K562 (cell line): ENCODE data around the gene TUBB4B. TPM values are rescaled to one million over a fixed set of nuclear protein-coding genes. Genes with fewer than 3 reads are reported as not detected.

Experiments
- REST ChIP-seq, 2 experiments: fragments of 450-650 bp; formaldehyde crosslinking in 1 of 2; IDR thresholded peaks; 2 replicates each; pipeline versions ENCODE4 v1.4.0 to v1.6.1; 2014 to 2020; ENCODE audit warnings: mild to moderate bottlenecking in 2 of 2, borderline replicate concordance in 1 of 2, low read depth in 1 of 2
- UBTF ChIP-seq, 2 experiments: IDR thresholded peaks; 2 replicates each; pipeline ENCODE4 v1.6.1; 2012; ENCODE audit warnings: improper control_type of control experiment in 2 of 2, low read depth in 2 of 2, low read length in 2 of 2, borderline replicate concordance in 1 of 2
- ZBTB12 ChIP-seq: fragments of 250-450 bp; sonication (Bioruptor Pico); IDR thresholded peaks from 2 replicates; pipeline ENCODE4 v1.4.0; 2020
- ZNF318 ChIP-seq, 2 experiments: fragments of 450-650 bp; IDR thresholded peaks; 2 replicates each; pipeline ENCODE4 v1.6.1; 2016; ENCODE audit warnings: mild to moderate bottlenecking in 2 of 2, borderline replicate concordance in 1 of 2, low read depth in 1 of 2, moderate library complexity in 1 of 2
- polyA plus RNA-seq, 8 experiments: library from polyadenylated mRNA; depleted of rRNA in 4 of 8; stranded (reverse) in 5 of 8; unstranded in 3 of 8; fragments of >200 nt; fragmentation: Nextera tagmentation in 2 of 8; fragmentation: Illumina TruSeq in 1 of 8; extraction: Ambion mirVana in 2 of 8; extraction: Trizol in 1 of 8; gene quantifications; 2 replicates each; pipeline versions ENCODE4 v1.2.1 to v1.2.3, GENCODE V29; 2011 to 2014; ENCODE audit warnings: inconsistent platforms in 1 of 8, missing spikeins in 1 of 8
- total RNA-seq, 7 experiments: library from RNA; depleted of rRNA in 6 of 7; stranded (reverse); fragments of >200 nt in 6 of 7; fragmentation: Illumina TruSeq in 2 of 7; extraction: Trizol in 2 of 7; gene quantifications; 2 replicates each; pipeline versions ENCODE4 v1.2.1 to v1.2.3, GENCODE V29; 2011 to 2021; ENCODE audit warnings: low replicate concordance in 1 of 7

Gene TUBB4B
- total and polyA plus RNA-seq, 9 of the 15 experiments (the other 6 are each of a cell fraction or from before 2014, with no cell fraction given): 24.1 to 443 (median 268) TPM

- TF ChIP-seq ZNF318 (IDR thresholded peaks at IDR 0.05; ENCODE audit: borderline replicate concordance in 1 of 2, low read depth in 1 of 2): no peak
- TF ChIP-seq ZBTB12 (CRISPR knock-in tag): no peak
- TF ChIP-seq REST (IDR thresholded peaks at IDR 0.05; ENCODE audit: borderline replicate concordance): no peak; the same call in 1 of the 2 replicates
- TF ChIP-seq REST (CRISPR knock-in tag; IDR thresholded peaks at IDR 0.05; ENCODE audit: low read depth): no peak
- TF ChIP-seq UBTF (IDR thresholded peaks at IDR 0.05; ENCODE audit: borderline replicate concordance in 1 of 2, low read depth in 2 of 2, low read length in 2 of 2): no peak
Observed at GRCh38 chr9:137254624-137255447, 13.7 kb downstream of the TUBB4B start, which contains the start of gene NELFB (continued).
